Neural cell (in vitro differentiated cells): ENCODE data around the gene TACR2. TPM values are rescaled to one million over a fixed set of nuclear protein-coding genes. Genes with fewer than 3 reads are reported as not detected.

Experiments
- H2AFZ ChIP-seq: fragments of 200-600, 300-800 bp; sonication (generic), shearing (Covaris generic); 2 replicates; pipeline ENCODE4 v1.6.0; 2014; ENCODE audit warnings: low read depth, mild to moderate bottlenecking, antibody characterized with exemption, low read length, moderate library complexity
- H3F3A ChIP-seq: fragments of 200-600 bp; shearing (Covaris generic); 2 replicates; pipeline ENCODE4 v1.6.1; 2016; ENCODE audit warnings: mild to moderate bottlenecking, moderate library complexity, mixed read lengths, antibody characterized with exemption, low read length; ENCODE audit not compliant: insufficient read depth, poor library complexity, severe bottlenecking
- H3K27ac ChIP-seq: fragments of 200-600, 300-800 bp; sonication (generic), shearing (Covaris generic); 2 replicates; pipeline ENCODE4 v1.5.1; 2014; ENCODE audit warnings: mild to moderate bottlenecking, low read length, moderate library complexity
- H3K27me3 ChIP-seq: fragments of 300-800, 200-600 bp; sonication (generic), shearing (Covaris generic); 2 replicates; pipeline ENCODE4 v1.6.0; 2014; ENCODE audit warnings: mild to moderate bottlenecking, low read depth, low read length, moderate library complexity; ENCODE audit not compliant: insufficient read depth
- H3K36me3 ChIP-seq: fragments of 300-800, 200-600 bp; sonication (generic), shearing (Covaris generic); 2 replicates; pipeline ENCODE4 v1.5.1; 2014; ENCODE audit warnings: mild to moderate bottlenecking, antibody characterized with exemption, low read length, moderate library complexity; ENCODE audit not compliant: insufficient read depth
- H3K4me2 ChIP-seq: fragments of 300-800, 200-600 bp; sonication (generic), shearing (Covaris generic); 2 replicates; pipeline ENCODE4 v1.6.0; 2014; ENCODE audit warnings: mild to moderate bottlenecking, low read length
- H3K4me3 ChIP-seq: fragments of 300-800, 200-600 bp; sonication (generic), shearing (Covaris generic); 2 replicates; pipeline ENCODE4 v1.5.1; 2014; ENCODE audit warnings: mild to moderate bottlenecking, low read length, moderate library complexity
- H3K79me2 ChIP-seq: fragments of 200-600 bp; shearing (Covaris generic); replicated peaks from 2 replicates; pipeline ENCODE4 v1.6.0; 2014; ENCODE audit warnings: mild to moderate bottlenecking, low read length, moderate library complexity; ENCODE audit not compliant: insufficient read depth
- H3K9ac ChIP-seq: fragments of 300-800, 200-600 bp; sonication (generic), shearing (Covaris generic); 2 replicates; pipeline ENCODE4 v1.6.1; 2016; ENCODE audit warnings: mild to moderate bottlenecking, low read length, mixed read lengths
- H3K9me2 ChIP-seq: fragments of 200-600 bp; shearing (Covaris generic); 2 replicates; pipeline ENCODE4 v1.6.1; 2016; ENCODE audit warnings: mild to moderate bottlenecking, low read length, mixed read lengths; ENCODE audit not compliant: insufficient read depth
- H3K9me3 ChIP-seq: fragments of 200-600, 300-800 bp; sonication (generic), shearing (Covaris generic); 2 replicates; pipeline ENCODE4 v1.6.1; 2016; ENCODE audit warnings: mild to moderate bottlenecking, mixed run types, low read length, moderate library complexity, mixed read lengths
- H4K20me1 ChIP-seq: fragments of 200-600 bp; shearing (Covaris generic); 2 replicates; pipeline ENCODE4 v1.6.1; 2016; ENCODE audit warnings: mild to moderate bottlenecking, mixed run types; ENCODE audit not compliant: insufficient read depth
- CTCF ChIP-seq: fragments of 450-650 bp; IDR thresholded peaks from 2 replicates; pipeline ENCODE4 v1.5.1; 2014; ENCODE audit warnings: antibody characterized with exemption, mild to moderate bottlenecking, moderate library complexity; ENCODE audit not compliant: poor library complexity, severe bottlenecking
- EP300 ChIP-seq: fragments of 450-650 bp; conservative IDR thresholded peaks from 2 replicates; pipeline ENCODE4 v1.6.1; 2014; ENCODE audit warnings: antibody characterized with exemption, mild to moderate bottlenecking, moderate library complexity; ENCODE audit not compliant: poor library complexity, severe bottlenecking
- MXI1 ChIP-seq: fragments of 450-650 bp; conservative IDR thresholded peaks from 2 replicates; pipeline ENCODE4 v1.6.1; 2014; ENCODE audit warnings: antibody characterized with exemption, mild to moderate bottlenecking; ENCODE audit not compliant: poor library complexity, severe bottlenecking
- POLR2AphosphoS5 ChIP-seq: IDR thresholded peaks from 2 replicates; pipeline ENCODE4 v1.6.1; 2012
- RAD21 ChIP-seq: fragments of 450-650 bp; conservative IDR thresholded peaks from 2 replicates; pipeline ENCODE4 v1.6.1; 2014; ENCODE audit warnings: antibody characterized with exemption, mild to moderate bottlenecking, moderate library complexity
- REST ChIP-seq: IDR thresholded peaks from 2 replicates; pipeline ENCODE4 v1.6.1; 2012; ENCODE audit warnings: borderline replicate concordance
- SMC3 ChIP-seq: fragments of 450-650 bp; conservative IDR thresholded peaks from 2 replicates; pipeline ENCODE4 v1.6.1; 2014; ENCODE audit warnings: antibody characterized with exemption, mild to moderate bottlenecking, moderate library complexity; ENCODE audit not compliant: poor library complexity
- TAF1 ChIP-seq: IDR thresholded peaks from 2 replicates; pipeline ENCODE4 v1.6.1; 2012; ENCODE audit warnings: low read depth
- polyA plus RNA-seq: library from polyadenylated mRNA; depleted of rRNA; stranded (reverse); fragments of >200 nt; gene quantifications from 2 replicates; pipeline ENCODE4 v1.2.3, GENCODE V29; 2014

Gene TACR2
- polyA plus RNA-seq, 1 donor from 2014 or later, result not detected

GRCh38 chr10:69458430-69459100 lies 41.8 kb upstream of the TACR2 start:
- TF ChIP-seq SMC3 (no peak), POLR2AphosphoS5 (no peak), REST (no peak), EP300 (no peak)
- Histone ChIP-seq H3K9me2 (no peaks in the 10 kb centered on the region), H3K27me3 (no peaks in the 10 kb centered on the region), H3K9ac (no peak overlapping the region), H2AFZ (no peak overlapping the region), H4K20me1 (no peaks in the 10 kb centered on the region), H3K4me2 (no peak overlapping the region), H3K27ac (no peak overlapping the region), H3F3A (no peaks in the 10 kb centered on the region), H3K36me3 (no peaks in the 10 kb centered on the region), H3K4me3 (no peak overlapping the region), H3K9me3 (no peaks in the 10 kb centered on the region), H3K79me2 (no peaks in the 10 kb centered on the region)

GRCh38 chr10:69457771-69458237 lies 41.1 kb upstream of the TACR2 start:
- Histone ChIP-seq H3K9ac (no peak overlapping the region), H2AFZ (no peak overlapping the region), H3K27me3 (no peaks in the 10 kb centered on the region), H3F3A (no peaks in the 10 kb centered on the region), H3K4me2 (no peak overlapping the region), H3K9me2 (no peaks in the 10 kb centered on the region), H3K4me3 (no peak overlapping the region), H3K36me3 (no peaks in the 10 kb centered on the region), H3K9me3 (no peaks in the 10 kb centered on the region), H3K27ac (no peak overlapping the region), H3K79me2 (no peaks in the 10 kb centered on the region), H4K20me1 (no peaks in the 10 kb centered on the region)
- no peak for TF ChIP-seq REST
- no peak for TF ChIP-seq SMC3
- no peak for TF ChIP-seq POLR2AphosphoS5
- TF ChIP-seq EP300, result no peak
- no peak for TF ChIP-seq RAD21
- TF ChIP-seq MXI1, result no peak
- TF ChIP-seq CTCF, result no peak
- no peak for TF ChIP-seq TAF1
